ENCODE results near the gene TTLL1.

DNA sequence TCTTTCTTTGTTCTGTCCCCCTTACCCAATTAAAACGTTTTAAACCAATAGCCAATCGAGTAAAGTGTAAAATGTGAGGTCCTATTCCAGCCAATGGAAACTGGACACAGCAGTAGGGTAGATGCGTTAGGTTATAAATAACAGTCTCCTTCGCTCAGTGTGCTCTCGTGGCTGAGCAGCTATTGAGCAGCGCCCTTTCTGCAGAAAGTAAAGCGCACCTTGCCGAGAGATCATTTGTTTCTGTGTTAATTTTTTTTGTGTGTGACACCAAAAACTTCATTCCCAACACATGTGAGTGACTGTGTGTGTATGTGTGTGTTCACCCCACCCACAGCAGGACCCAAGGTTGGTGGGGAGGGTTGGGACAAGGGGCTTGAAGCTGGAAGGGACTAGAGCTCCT, 7.2 kb upstream of the TTLL1 start:
- TF ChIP-seq, protein P1, sequence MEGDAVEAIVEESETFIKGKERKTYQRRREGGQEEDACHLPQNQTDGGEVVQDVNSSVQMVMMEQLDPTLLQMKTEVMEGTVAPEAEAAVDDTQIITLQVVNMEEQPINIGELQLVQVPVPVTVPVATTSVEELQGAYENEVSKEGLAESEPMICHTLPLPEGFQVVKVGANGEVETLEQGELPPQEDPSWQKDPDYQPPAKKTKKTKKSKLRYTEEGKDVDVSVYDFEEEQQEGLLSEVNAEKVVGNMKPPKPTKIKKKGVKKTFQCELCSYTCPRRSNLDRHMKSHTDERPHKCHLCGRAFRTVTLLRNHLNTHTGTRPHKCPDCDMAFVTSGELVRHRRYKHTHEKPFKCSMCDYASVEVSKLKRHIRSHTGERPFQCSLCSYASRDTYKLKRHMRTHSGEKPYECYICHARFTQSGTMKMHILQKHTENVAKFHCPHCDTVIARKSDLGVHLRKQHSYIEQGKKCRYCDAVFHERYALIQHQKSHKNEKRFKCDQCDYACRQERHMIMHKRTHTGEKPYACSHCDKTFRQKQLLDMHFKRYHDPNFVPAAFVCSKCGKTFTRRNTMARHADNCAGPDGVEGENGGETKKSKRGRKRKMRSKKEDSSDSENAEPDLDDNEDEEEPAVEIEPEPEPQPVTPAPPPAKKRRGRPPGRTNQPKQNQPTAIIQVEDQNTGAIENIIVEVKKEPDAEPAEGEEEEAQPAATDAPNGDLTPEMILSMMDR (optimal IDR thresholded peaks at IDR 0.05 in 1 of 3, IDR thresholded peaks at IDR 0.05 in 1 of 3, conservative IDR thresholded peaks at IDR 0.05 in 1 of 3; ENCODE audit: extremely low read depth in 1 of 3, insufficient read depth in 2 of 3, low read length in 3 of 3) = no peak
- TF ChIP-seq EZH2 (IDR thresholded peaks at IDR 0.05; ENCODE audit: low read length) = no peak
